CD4-positive, alpha-beta T cell treated with Interleukin-2 at 100 ng/mL for 4 hours (primary cell): Measurements from ENCODE around the gene CCDC88C.

ENCODE experiments used
- DNase-seq: peaks from one replicate; pipeline ENCODE4 v3.0.0-alpha.2; 2020; ENCODE audit warnings: low spot score

Gene CCDC88C

DNA sequence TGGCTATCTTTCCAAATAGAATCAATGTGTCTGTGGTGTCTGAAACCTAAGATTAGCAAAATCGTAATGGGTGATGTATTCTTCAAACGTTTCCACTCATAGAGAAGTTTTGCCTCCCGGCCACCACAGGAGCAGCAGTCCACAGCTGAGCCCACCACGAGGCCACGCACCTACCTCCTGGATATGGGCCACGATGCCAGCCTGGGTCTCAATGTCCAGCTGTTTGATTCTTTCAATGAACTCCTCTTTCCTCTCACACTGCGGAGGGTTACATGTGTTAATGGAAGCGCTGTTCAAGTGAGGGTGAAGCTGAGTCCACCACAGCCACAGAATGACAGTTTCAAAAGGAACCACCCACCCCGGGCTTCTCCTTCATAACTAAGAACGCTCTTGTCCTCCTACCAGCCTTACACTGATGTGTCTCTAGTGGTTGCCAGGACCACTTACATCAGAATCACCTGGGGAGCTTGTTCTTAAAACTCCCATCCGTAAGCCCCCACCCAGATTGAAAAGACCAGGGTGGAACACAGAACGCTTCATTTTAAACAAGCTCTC lies 75.3 kb downstream of the CCDC88C start:
- no peak for DNase-seq

DNA sequence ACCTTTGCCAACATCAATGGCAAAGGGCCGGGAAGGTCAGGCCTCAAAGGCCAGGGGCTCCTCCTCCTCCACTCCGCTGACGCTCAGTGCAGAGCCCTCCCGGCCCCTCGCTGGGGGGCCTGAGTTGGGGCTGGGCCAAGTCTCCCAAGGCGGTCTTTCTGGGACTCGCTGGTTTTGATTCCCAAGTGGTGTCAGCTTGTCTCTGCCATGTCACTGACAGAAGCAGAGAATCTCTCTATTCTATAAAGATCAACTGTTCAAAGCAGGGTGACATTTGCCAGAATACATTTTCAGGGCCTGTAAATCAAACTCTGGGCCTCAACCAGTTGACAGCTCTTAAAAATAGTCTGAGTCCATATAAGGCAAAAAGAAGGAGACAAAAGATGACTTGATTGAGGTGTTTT lies 75.9 kb downstream of the CCDC88C start:
- DNase-seq, result no peak

DNA sequence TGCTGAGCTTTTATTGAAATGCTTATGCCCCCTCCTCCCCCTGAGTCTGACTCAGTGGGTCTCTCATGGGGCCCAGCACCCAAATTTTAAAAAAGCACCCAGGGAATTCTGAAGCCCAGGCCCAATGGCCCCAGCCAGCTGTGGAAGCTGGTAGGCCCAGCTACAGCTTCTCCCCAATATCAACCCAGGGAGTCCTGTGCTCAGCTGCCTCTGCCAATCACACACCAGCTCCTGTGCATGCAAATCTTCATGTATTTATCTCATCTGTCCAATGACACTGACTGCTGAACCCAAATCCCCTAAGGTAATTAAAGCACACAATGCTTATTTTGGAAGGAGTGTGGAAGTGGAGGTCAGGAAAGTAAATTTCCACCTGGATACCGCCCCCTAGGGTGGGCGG lies 76.3 kb downstream of the CCDC88C start:
- DNase-seq, result no peak

- no peak for DNase-seq
These were observed 77.8 kb downstream of the CCDC88C start for GRCh38 chr14:91339671-91340369.

GRCh38 chr14:91339076-91339475 lies 78.5 kb downstream of the CCDC88C start:
- no peak for DNase-seq

DNA sequence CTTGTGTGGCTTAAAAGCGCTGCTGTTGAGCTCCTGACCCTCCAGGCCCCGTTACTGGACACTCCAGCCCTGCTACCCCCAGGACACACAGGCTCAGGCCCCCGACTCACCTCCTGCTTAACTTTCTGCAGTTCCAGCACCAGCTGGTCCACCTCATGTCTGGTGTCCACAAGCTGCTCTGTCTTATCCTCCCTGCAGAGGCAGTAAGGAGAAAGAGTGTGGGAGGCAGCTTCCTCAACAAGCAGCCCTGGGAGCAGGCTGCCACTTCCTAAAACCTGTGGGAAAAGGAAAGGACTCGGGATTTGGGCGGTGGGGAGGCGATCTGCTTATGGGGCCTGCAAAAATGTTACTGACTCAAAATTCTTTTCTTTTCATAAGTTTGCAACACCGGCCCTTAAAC lies 79.2 kb downstream of the CCDC88C start:
- DNase-seq, result no peak

GRCh38 chr14:91337699-91338335 lies 79.8 kb downstream of the CCDC88C start:
- no peak for DNase-seq

GRCh38 chr14:91336093-91336450 lies 81.5 kb downstream of the CCDC88C start:
- no peak for DNase-seq

DNA sequence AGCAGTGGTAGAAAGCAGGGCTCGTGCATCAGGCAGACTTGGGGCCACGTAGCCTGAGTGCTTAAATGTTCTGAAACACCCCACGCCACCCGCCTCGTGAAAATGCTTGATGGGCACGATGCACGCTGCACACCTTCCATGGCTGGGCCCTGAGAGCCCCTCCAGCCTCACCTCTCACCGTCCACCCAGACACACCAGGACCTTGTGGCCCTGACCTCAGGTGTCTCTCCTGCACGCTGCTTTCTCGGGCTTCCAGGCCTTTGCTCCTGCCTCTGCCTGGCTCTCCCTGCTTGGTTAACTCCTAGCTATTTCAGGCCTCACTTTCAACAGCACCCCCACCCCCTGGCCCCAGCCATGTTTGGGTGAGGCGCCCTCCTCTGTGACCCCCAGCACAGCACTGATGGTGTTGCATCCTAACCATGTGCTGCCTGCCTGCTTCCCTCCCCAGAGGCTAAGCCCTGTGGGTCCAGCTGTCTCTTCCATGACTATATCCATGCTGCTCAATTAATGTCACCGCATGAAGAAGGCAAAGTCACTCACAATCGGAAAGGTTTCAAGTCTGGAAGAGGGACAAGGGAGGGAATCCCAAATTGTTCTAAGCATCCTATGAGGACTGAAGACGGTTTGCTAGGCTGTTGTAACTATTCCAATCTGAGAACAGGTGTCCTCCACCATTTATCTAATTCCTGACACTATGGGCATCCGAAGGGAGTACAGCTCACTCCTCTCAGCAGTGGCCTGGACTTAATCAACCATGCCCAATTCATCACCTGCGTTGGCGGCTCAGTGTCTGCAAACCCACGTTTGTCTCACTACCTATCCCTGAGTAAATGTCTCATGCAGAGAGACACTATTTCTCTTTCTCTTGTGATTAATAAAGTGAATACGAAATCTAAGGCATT lies 82.2 kb downstream of the CCDC88C start:
- DNase-seq, result no peak

DNA sequence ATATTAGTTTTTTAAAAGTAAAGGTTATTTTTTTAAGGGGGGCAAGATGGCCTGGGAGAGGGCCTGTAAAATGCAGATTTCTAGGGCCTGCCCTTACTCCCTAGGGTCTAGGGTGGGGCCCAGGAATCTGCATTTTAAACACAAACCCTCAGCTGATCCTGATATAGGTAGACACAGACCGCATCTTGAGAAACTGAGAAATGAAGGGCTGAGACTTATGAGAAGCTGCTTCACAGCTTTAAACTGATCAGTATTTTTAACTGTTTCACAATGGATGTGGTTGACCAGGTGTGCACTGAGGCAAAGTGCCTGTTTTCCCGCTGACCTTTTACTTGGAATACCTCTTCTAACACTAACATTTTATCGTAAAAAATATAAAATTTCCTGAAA lies 84.0 kb downstream of the CCDC88C start:
- no peak for DNase-seq

GRCh38 chr14:91332986-91333649 lies 84.5 kb downstream of the CCDC88C start:
- DNase-seq, result no peak

- no peak for DNase-seq
These were observed 85.2 kb downstream of the CCDC88C start for GRCh38 chr14:91332171-91332985.

DNA sequence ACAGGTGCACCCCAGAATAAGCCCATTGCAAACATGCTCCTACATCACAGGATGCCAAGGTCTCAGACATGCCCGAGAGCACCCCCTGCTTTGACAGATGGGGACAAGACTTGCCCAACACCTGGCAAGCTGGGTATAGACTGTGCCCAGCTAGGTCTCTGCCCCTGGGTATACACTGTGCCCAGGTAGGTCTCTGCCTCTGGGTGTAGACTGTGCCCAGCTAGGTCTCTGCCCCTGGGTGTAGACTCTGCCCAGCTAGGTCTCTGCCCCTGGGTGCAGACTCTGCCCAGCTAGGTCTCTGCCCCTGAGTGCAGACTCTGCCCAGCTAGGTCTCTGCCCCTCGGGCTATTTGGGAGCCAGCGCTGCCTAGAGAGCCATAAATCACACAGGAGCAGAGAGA lies 85.9 kb downstream of the CCDC88C start:
- DNase-seq, result no peak

- DNase-seq, result no peak
These were observed 86.8 kb downstream of the CCDC88C start for GRCh38 chr14:91330856-91331255.

GRCh38 chr14:91330096-91330696 lies 87.4 kb downstream of the CCDC88C start:
- no peak for DNase-seq

GRCh38 chr14:91329486-91330014 lies 88.1 kb downstream of the CCDC88C start:
- no peak for DNase-seq

GRCh38 chr14:91328313-91329050 lies 89.1 kb downstream of the CCDC88C start:
- DNase-seq, result no peak

GRCh38 chr14:91327661-91328312 lies 89.8 kb downstream of the CCDC88C start:
- DNase-seq, result no peak

GRCh38 chr14:91327250-91327595 lies 90.4 kb downstream of the CCDC88C start:
- DNase-seq, result no peak
